Caco-2 (cell line): ENCODE measurements around the gene F12. TPM values are rescaled to one million over a fixed set of nuclear protein-coding genes. Genes with fewer than 3 reads are reported as not detected.

Source experiments
- BruUV-seq: library from RNA; stranded (reverse); fragments of 400-500 nt; replicated peaks from 2 replicates; lab custom pipeline; 2021; lab: Mats Ljungman, UMichigan
- CTCF ChIA-PET: fragments of 300-600 bp; sonication (Branson Sonifier 250); formaldehyde crosslinking; loops from one replicate; lab custom pipeline; 2022; ENCODE audit warnings: antibody characterized with exemption; lab: Charles Lee
- POLR2A ChIA-PET: fragments of 300-600 bp; sonication (Branson Sonifier 250); formaldehyde crosslinking; loops from one replicate; lab custom pipeline; 2022; ENCODE audit warnings: antibody characterized with exemption; lab: Charles Lee
- DNase-seq, 2 experiments: peaks; one replicate each; pipeline versions ENCODE4 v3.0.0 to v3.0.0-alpha.2; 2020 to 2022
- H3K27me3 ChIP-seq: replicated peaks from 2 replicates; pipeline ENCODE4 v1.6.0; 2011; ENCODE audit warnings: low read length; ENCODE audit not compliant: control insufficient read depth, insufficient read depth
- H3K36me3 ChIP-seq: 2 replicates; pipeline ENCODE4 v1.5.1; 2011; ENCODE audit warnings: low read length; ENCODE audit not compliant: control insufficient read depth, insufficient read depth
- H3K4me1 ChIP-seq: fragments of 250-450 bp; sonication (Bioruptor Pico); 2 replicates; pipeline ENCODE4 v1.5.1; 2020; ENCODE audit warnings: mild to moderate bottlenecking
- H3K4me3 ChIP-seq: 2 replicates; pipeline ENCODE4 v1.5.1; 2011; ENCODE audit warnings: low read depth, mild to moderate bottlenecking, control low read depth, low read length
- H3K9me3 ChIP-seq: fragments of 250-450 bp; sonication (Bioruptor Pico); 2 replicates; pipeline ENCODE4 v1.5.1; 2020; ENCODE audit warnings: mild to moderate bottlenecking, moderate library complexity
- H3K27ac Mint-ChIP-seq: one replicate; pipeline ENCODE4 v1.8.0; 2022; ENCODE audit warnings: mixed read lengths; ENCODE audit not compliant: unreplicated experiment
- H3K27me3 Mint-ChIP-seq: one replicate; pipeline ENCODE4 v1.8.0; 2022; ENCODE audit warnings: mixed read lengths; ENCODE audit not compliant: insufficient read depth, unreplicated experiment
- H3K36me3 Mint-ChIP-seq: one replicate; pipeline ENCODE4 v1.8.0; 2022; ENCODE audit warnings: mild to moderate bottlenecking, mixed read lengths; ENCODE audit not compliant: insufficient read depth, unreplicated experiment
- H3K4me1 Mint-ChIP-seq: one replicate; pipeline ENCODE4 v1.8.0; 2022; ENCODE audit warnings: low read depth, mixed read lengths; ENCODE audit not compliant: unreplicated experiment
- H3K4me3 Mint-ChIP-seq: one replicate; pipeline ENCODE4 v1.8.0; 2022; ENCODE audit warnings: mild to moderate bottlenecking, moderate library complexity, mixed read lengths; ENCODE audit not compliant: unreplicated experiment
- H3K9me3 Mint-ChIP-seq: one replicate; pipeline ENCODE4 v1.8.0; 2022; ENCODE audit warnings: mixed read lengths; ENCODE audit not compliant: unreplicated experiment
- intact Hi-C: fragments of 100-400 bp; cut with micrococcal nuclease; formaldehyde crosslinking; loops from one replicate; pipeline ENCODE4 v1.10.0; 2022; ENCODE audit not compliant: unreplicated experiment
- total RNA-seq: library from RNA; stranded (reverse); gene quantifications from 2 replicates; pipeline ENCODE4 v1.2.3, GENCODE V29; 2022
- TF ChIP-seq, protein P1 (sequence below), 2 experiments: fragments of 200-600 bp in 1 of 2; IDR thresholded peaks; 1 replicate in 1 of 2; 2 replicates in 1 of 2; pipeline versions ENCODE4 v1.5.1 to v1.8.0; 2011 to 2022; ENCODE audit warnings: antibody characterized with exemption in 1 of 2, control low read depth in 1 of 2, inconsistent platforms in 1 of 2, low read depth in 1 of 2, low read length in 1 of 2, mild to moderate bottlenecking in 1 of 2, moderate library complexity in 1 of 2; ENCODE audit not compliant: insufficient read depth in 1 of 2, severe bottlenecking in 1 of 2, unreplicated experiment in 1 of 2

F12 gene
- total RNA-seq, 1 experiment from 2014 or later = 13.3 TPM

DNA sequence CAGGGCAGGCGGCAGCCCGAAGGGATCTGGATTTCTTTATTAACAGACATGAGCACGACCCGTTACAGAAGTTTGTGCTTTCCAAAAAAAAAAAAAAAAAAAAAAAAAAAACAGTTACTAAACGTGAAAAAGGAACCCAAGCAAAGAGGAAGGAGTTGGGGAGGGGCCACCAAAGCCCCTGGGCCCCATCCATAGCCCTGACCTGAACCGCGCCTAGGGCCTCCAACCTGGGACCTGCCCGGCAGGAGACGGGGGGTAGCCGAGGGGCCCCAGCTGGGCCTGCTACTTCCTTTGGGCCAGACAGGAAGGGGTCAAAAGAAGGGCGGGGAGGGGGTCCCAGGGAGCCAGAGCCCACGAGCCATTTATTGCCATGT is 47.2 kb upstream of the F12 start:
- Mint-ChIP-seq H3K4me1 (peaks cover 11% of the 10 kb centered on the region), H3K9me3 (no peaks in the 10 kb centered on the region), H3K4me3 (peak overlapping the region; percentile 77), H3K36me3 (peaks cover 82% of the 10 kb centered on the region), H3K27ac (peak overlapping the region; percentile 87), H3K27me3 (no peaks in the 10 kb centered on the region)
- intact Hi-C loops = loop anchor here (1.0 to 2.0 kb wide), 2 partner anchors 16 to 41 kb away; partner anchors contain the start of genes DBN1 and PDLIM7
- TF ChIP-seq, protein P1, sequence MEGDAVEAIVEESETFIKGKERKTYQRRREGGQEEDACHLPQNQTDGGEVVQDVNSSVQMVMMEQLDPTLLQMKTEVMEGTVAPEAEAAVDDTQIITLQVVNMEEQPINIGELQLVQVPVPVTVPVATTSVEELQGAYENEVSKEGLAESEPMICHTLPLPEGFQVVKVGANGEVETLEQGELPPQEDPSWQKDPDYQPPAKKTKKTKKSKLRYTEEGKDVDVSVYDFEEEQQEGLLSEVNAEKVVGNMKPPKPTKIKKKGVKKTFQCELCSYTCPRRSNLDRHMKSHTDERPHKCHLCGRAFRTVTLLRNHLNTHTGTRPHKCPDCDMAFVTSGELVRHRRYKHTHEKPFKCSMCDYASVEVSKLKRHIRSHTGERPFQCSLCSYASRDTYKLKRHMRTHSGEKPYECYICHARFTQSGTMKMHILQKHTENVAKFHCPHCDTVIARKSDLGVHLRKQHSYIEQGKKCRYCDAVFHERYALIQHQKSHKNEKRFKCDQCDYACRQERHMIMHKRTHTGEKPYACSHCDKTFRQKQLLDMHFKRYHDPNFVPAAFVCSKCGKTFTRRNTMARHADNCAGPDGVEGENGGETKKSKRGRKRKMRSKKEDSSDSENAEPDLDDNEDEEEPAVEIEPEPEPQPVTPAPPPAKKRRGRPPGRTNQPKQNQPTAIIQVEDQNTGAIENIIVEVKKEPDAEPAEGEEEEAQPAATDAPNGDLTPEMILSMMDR (IDR thresholded peaks at IDR 0.05; ENCODE audit: insufficient read depth in 1 of 2, low read depth in 1 of 2, low read length in 1 of 2, severe bottlenecking in 1 of 2, unreplicated experiment in 1 of 2) = no peak
- no peaks in the 10 kb centered on the region for H3K27me3 ChIP-seq
- H3K4me1 ChIP-seq = peaks cover 7% of the 10 kb centered on the region; the same call in 1 of the 2 replicates
- H3K9me3 ChIP-seq = no peaks in the 10 kb centered on the region
- BruUV-seq = no TSS peak
- no peak overlapping the region for H3K4me3 ChIP-seq
- peaks cover 1% of the 10 kb centered on the region; the same call in 1 of the 2 replicates for H3K36me3 ChIP-seq
- ChIA-PET POLR2A (no interaction called here), CTCF (interaction anchor here (1.3 to 1.6 kb wide), 3 partner anchors 30 to 53 kb away, joined by 3 to 27 read pairs (median 7); partner anchors contain the start of gene GRK6)
- DNase-seq = no peak

DNA sequence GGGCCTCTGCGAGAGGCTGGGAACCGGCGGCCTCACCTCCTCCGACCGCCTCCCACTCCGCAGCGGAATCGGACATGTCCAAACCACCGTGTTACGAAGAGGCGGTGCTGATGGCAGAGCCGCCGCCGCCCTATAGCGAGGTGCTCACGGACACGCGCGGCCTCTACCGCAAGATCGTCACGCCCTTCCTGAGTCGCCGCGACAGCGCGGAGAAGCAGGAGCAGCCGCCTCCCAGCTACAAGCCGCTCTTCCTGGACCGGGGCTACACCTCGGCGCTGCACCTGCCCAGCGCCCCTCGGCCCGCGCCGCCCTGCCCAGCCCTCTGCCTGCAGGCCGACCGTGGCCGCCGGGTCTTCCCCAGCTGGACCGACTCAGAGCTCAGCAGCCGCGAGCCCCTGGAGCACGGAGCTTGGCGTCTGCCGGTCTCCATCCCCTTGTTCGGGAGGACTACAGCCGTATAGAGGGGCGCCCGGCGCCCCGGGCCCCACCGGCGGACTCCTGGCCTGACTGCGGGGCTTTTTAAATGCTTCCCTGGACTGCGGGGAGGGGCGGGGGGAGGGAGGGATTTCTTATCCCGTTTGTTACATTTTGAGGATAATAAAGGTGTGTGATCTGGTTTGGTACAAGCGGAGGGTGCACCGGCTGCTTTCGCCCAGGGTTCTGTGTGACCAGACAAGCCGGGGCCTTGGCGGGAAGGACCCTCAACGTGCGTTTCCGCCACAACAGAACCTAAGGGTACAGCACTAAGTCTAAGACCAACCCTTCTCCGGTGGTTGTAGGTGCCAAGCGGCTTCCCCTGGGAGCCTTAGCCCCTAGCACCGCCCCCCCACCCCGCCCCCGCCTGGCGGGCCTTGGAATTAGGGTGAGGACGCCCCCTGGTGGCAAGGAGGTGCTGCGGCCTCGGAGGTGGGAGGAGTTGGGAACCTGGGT is 46.6 kb upstream of the F12 start:
- CTCF ChIA-PET = interaction anchor here (0.6 to 6.5 kb wide), 22 partner anchors 11 to 696 kb away, joined by 3 to 110 read pairs (median 8); partner anchors contain the start of genes F12, FGFR4, GRK6 and LMAN2
- Mint-ChIP-seq H3K36me3 (peaks cover 76% of the 10 kb centered on the region), H3K4me1 (peaks cover 7% of the 10 kb centered on the region), H3K9me3 (no peaks in the 10 kb centered on the region), H3K4me3 (peak overlapping the region; percentile 77), H3K27me3 (no peaks in the 10 kb centered on the region), H3K27ac (peak overlapping the region; percentile 87)
- Histone ChIP-seq H3K27me3 (no peaks in the 10 kb centered on the region), H3K4me1 (peaks cover 7% of the 10 kb centered on the region; the same call in 1 of the 2 replicates), H3K36me3 (no peaks in the 10 kb centered on the region; the same call in 1 of the 2 replicates), H3K9me3 (no peaks in the 10 kb centered on the region), H3K4me3 (peak overlapping the region; percentile 92)
- POLR2A ChIA-PET = interaction anchor here (1.0 to 2.4 kb wide), 4 partner anchors 18 to 146 kb away, joined by 3 to 21 read pairs (median 7); partner anchors contain the start of gene GRK6
- BruUV-seq = TSS peak; percentile 94
- peak; percentile 94 for DNase-seq
- intact Hi-C loops = loop anchor here (1.0 to 2.0 kb wide), 3 partner anchors 17 to 143 kb away; partner anchors contain the start of genes DBN1 and PDLIM7
- TF ChIP-seq, protein P1 (IDR thresholded peaks at IDR 0.05; ENCODE audit: insufficient read depth in 1 of 2, low read depth in 1 of 2, low read length in 1 of 2, severe bottlenecking in 1 of 2, unreplicated experiment in 1 of 2) = peak; percentile 96 to 100
